Calu3 (cell line): ENCODE results near the gene PLB1. TPM values are rescaled to one million over a fixed set of nuclear protein-coding genes. Genes with fewer than 3 reads are reported as not detected.

Experiments used
- BruUV-seq: library from RNA; stranded (reverse); fragments of 400-500 nt; replicated peaks from 2 replicates; lab custom pipeline; 2021; lab: Mats Ljungman, UMichigan
- CTCF ChIA-PET: fragments of 300-600 bp; sonication (Branson Sonifier 250); formaldehyde crosslinking; loops from one replicate; lab custom pipeline; 2022; ENCODE audit warnings: antibody characterized with exemption; lab: Charles Lee
- DNase-seq: peaks from one replicate; pipeline ENCODE4 v3.0.0; 2022
- H3K27ac Mint-ChIP-seq: one replicate; pipeline ENCODE4 v1.8.0; 2022; ENCODE audit warnings: mixed read lengths; ENCODE audit not compliant: unreplicated experiment
- H3K27me3 Mint-ChIP-seq: one replicate; pipeline ENCODE4 v1.8.0; 2022; ENCODE audit warnings: mixed read lengths; ENCODE audit not compliant: unreplicated experiment
- H3K36me3 Mint-ChIP-seq: one replicate; pipeline ENCODE4 v1.8.0; 2022; ENCODE audit warnings: mild to moderate bottlenecking, moderate library complexity, mixed read lengths; ENCODE audit not compliant: insufficient read depth, unreplicated experiment
- H3K4me1 Mint-ChIP-seq: one replicate; pipeline ENCODE4 v1.8.0; 2022; ENCODE audit warnings: mild to moderate bottlenecking, low read depth, mixed read lengths; ENCODE audit not compliant: unreplicated experiment
- H3K4me3 Mint-ChIP-seq: one replicate; pipeline ENCODE4 v1.8.0; 2022; ENCODE audit warnings: mild to moderate bottlenecking, low read depth, moderate library complexity, mixed read lengths; ENCODE audit not compliant: unreplicated experiment
- H3K9me3 Mint-ChIP-seq: one replicate; pipeline ENCODE4 v1.8.0; 2022; ENCODE audit warnings: low read depth, mixed read lengths; ENCODE audit not compliant: unreplicated experiment
- CTCF ChIP-seq: fragments of 200-600 bp; IDR thresholded peaks from one replicate; pipeline ENCODE4 v1.8.0; 2022; ENCODE audit warnings: antibody characterized with exemption; ENCODE audit not compliant: unreplicated experiment
- intact Hi-C: fragments of 100-400 bp; cut with micrococcal nuclease; formaldehyde crosslinking; loops from one replicate; pipeline ENCODE4 v1.10.0; 2022; ENCODE audit not compliant: unreplicated experiment
- total RNA-seq: library from RNA; stranded (reverse); gene quantifications from 2 replicates; pipeline ENCODE4 v1.2.3, GENCODE V29; 2022

Gene PLB1
- total RNA-seq, 1 experiment from 2014 or later = 1.6 TPM

GRCh38 chr2:28601616-28602015, 105.8 kb downstream of the PLB1 start:
- Mint-ChIP-seq H3K9me3 (no peaks in the 10 kb centered on the region), H3K27me3 (no peaks in the 10 kb centered on the region), H3K4me1 (peaks cover 14% of the 10 kb centered on the region), H3K4me3 (no peak overlapping the region), H3K27ac (no peak overlapping the region), H3K36me3 (peaks cover 5% of the 10 kb centered on the region)
- intact Hi-C loops = no loop called here
- TF ChIP-seq CTCF = no peak
- no peak for DNase-seq
- no TSS peak for BruUV-seq
- CTCF ChIA-PET = no interaction called here

GRCh38 chr2:28602136-28602660, 106.3 kb downstream of the PLB1 start:
- Mint-ChIP-seq H3K9me3 (no peaks in the 10 kb centered on the region), H3K36me3 (no peaks in the 10 kb centered on the region), H3K4me3 (no peak overlapping the region), H3K27me3 (no peaks in the 10 kb centered on the region), H3K27ac (no peak overlapping the region), H3K4me1 (peaks cover 8% of the 10 kb centered on the region)
- DNase-seq = no peak
- intact Hi-C loops = no loop called here
- CTCF ChIA-PET = no interaction called here
- no TSS peak for BruUV-seq
- no peak for TF ChIP-seq CTCF

GRCh38 chr2:28602751-28603639, 107.1 kb downstream of the PLB1 start:
- H3K4me3 Mint-ChIP-seq = no peak overlapping the region
- H3K36me3 Mint-ChIP-seq = no peaks in the 10 kb centered on the region
- BruUV-seq = no TSS peak
- CTCF ChIA-PET = no interaction called here
- TF ChIP-seq CTCF = no peak
- intact Hi-C loops = no loop called here
- H3K4me1 Mint-ChIP-seq = peaks cover 8% of the 10 kb centered on the region
- no peak for DNase-seq
- no peak overlapping the region for H3K27ac Mint-ChIP-seq
- H3K27me3 Mint-ChIP-seq = no peaks in the 10 kb centered on the region
- H3K9me3 Mint-ChIP-seq = no peaks in the 10 kb centered on the region

GRCh38 chr2:28603821-28604220, 108.0 kb downstream of the PLB1 start:
- TF ChIP-seq CTCF = no peak
- BruUV-seq = no TSS peak
- Mint-ChIP-seq H3K4me1 (peaks cover 8% of the 10 kb centered on the region), H3K4me3 (no peak overlapping the region), H3K27me3 (no peaks in the 10 kb centered on the region), H3K9me3 (no peaks in the 10 kb centered on the region), H3K27ac (no peak overlapping the region), H3K36me3 (no peaks in the 10 kb centered on the region)
- intact Hi-C loops = no loop called here
- DNase-seq = no peak
- CTCF ChIA-PET = no interaction called here
